Measurements from ENCODE around the gene WNT3.

GRCh38 chr17:46765453-46765852, 53.0 kb downstream of the WNT3 start:
- TF ChIP-seq, protein P1, sequence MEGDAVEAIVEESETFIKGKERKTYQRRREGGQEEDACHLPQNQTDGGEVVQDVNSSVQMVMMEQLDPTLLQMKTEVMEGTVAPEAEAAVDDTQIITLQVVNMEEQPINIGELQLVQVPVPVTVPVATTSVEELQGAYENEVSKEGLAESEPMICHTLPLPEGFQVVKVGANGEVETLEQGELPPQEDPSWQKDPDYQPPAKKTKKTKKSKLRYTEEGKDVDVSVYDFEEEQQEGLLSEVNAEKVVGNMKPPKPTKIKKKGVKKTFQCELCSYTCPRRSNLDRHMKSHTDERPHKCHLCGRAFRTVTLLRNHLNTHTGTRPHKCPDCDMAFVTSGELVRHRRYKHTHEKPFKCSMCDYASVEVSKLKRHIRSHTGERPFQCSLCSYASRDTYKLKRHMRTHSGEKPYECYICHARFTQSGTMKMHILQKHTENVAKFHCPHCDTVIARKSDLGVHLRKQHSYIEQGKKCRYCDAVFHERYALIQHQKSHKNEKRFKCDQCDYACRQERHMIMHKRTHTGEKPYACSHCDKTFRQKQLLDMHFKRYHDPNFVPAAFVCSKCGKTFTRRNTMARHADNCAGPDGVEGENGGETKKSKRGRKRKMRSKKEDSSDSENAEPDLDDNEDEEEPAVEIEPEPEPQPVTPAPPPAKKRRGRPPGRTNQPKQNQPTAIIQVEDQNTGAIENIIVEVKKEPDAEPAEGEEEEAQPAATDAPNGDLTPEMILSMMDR (IDR thresholded peaks at IDR 0.05; ENCODE audit: low read length): no peak
- no peak for TF ChIP-seq EZH2 (IDR thresholded peaks at IDR 0.05; ENCODE audit: borderline replicate concordance, low read length)

All from OCI-LY1 (cell line).